HFFc6 (cell line): ENCODE results near the gene ACOT8. TPM values are rescaled to one million over a fixed set of nuclear protein-coding genes. Genes with fewer than 3 reads are reported as not detected.
"Not testable (repeated sequence)": the region's sequence is repeated elsewhere in the genome, so short reads cannot be mapped to it uniquely, and the experiment has no call there.

Experiments
- DNase-seq: peaks from one replicate; pipeline ENCODE4 v3.0.0-alpha.2; 2018
- H3K27ac Mint-ChIP-seq: 2 replicates; pipeline ENCODE4 v1.8.0; 2020; ENCODE audit warnings: mild to moderate bottlenecking, mixed read lengths
- H3K27me3 Mint-ChIP-seq: 2 replicates; pipeline ENCODE4 v1.8.0; 2021; ENCODE audit warnings: mild to moderate bottlenecking, moderate library complexity, mixed read lengths; ENCODE audit not compliant: insufficient read depth
- H3K36me3 Mint-ChIP-seq: 2 replicates; pipeline ENCODE4 v1.8.0; 2021; ENCODE audit warnings: low read depth, mixed read lengths
- H3K4me1 Mint-ChIP-seq: 2 replicates; pipeline ENCODE4 v1.8.0; 2020; ENCODE audit warnings: low read depth, mixed read lengths
- H3K4me3 Mint-ChIP-seq: 2 replicates; pipeline ENCODE4 v1.8.0; 2020; ENCODE audit warnings: mild to moderate bottlenecking, moderate library complexity, mixed read lengths
- H3K9me3 Mint-ChIP-seq: 2 replicates; pipeline ENCODE4 v1.8.0; 2020; ENCODE audit warnings: mild to moderate bottlenecking, mixed read lengths
- CTCF ChIP-seq: fragments of 200-600 bp; sonication (generic); IDR thresholded peaks from 2 replicates; pipeline ENCODE4 v1.5.0; 2021; ENCODE audit warnings: antibody characterized with exemption, mild to moderate bottlenecking
- total RNA-seq, 6 experiments: library from RNA; stranded (reverse); fragmentation: NEBNext Ultra II Directional; extraction: Animal tissue kit (Norgen Biotek cat#: 25700); gene quantifications; 2 replicates in 1 of 6; 3 replicates in 5 of 6; pipeline ENCODE4 v1.2.3, GENCODE V29; 2021

Gene ACOT8
- total RNA-seq, 6 experiments from 2014 or later: 24.2 to 31.2 (median 26.4) TPM

GRCh38 chr20:45834797-45835161, 22.4 kb downstream of the ACOT8 start:
- Mint-ChIP-seq H3K27me3 (peaks cover 3% of the 10 kb centered on the region), H3K27ac (peak overlapping the region; percentile 85), H3K9me3 (no peaks in the 10 kb centered on the region), H3K4me1 (peaks cover 42% of the 10 kb centered on the region), H3K4me3 (peak overlapping the region; percentile 91), H3K36me3 (peaks cover 13% of the 10 kb centered on the region; the same call in 1 of the 2 replicates)
- no peak for TF ChIP-seq CTCF
- no peak for DNase-seq

- peaks cover 13% of the 10 kb centered on the region; the same call in 1 of the 2 replicates for H3K36me3 Mint-ChIP-seq
- peaks cover 3% of the 10 kb centered on the region for H3K27me3 Mint-ChIP-seq
- peaks cover 42% of the 10 kb centered on the region for H3K4me1 Mint-ChIP-seq
- DNase-seq: no peak
- no peak for TF ChIP-seq CTCF
- peak overlapping the region; percentile 91 for H3K4me3 Mint-ChIP-seq
- peak overlapping the region; percentile 96 for H3K27ac Mint-ChIP-seq
- H3K9me3 Mint-ChIP-seq: no peaks in the 10 kb centered on the region
Observed at GRCh38 chr20:45833883-45834796, 23.1 kb downstream of the ACOT8 start.

- H3K27me3 Mint-ChIP-seq: peaks cover 3% of the 10 kb centered on the region
- H3K27ac Mint-ChIP-seq: peak within 1 kb of the TSS; percentile 96
- no peak for TF ChIP-seq CTCF
- peak; percentile 90 for DNase-seq
- peaks cover 42% of the 10 kb centered on the region for H3K4me1 Mint-ChIP-seq
- no peaks in the 10 kb centered on the region for H3K9me3 Mint-ChIP-seq
- peaks cover 13% of the 10 kb centered on the region; the same call in 1 of the 2 replicates for H3K36me3 Mint-ChIP-seq
- H3K4me3 Mint-ChIP-seq: peak within 1 kb of the TSS; percentile 91
Observed at GRCh38 chr20:45833030-45833882, 23.9 kb downstream of the ACOT8 start, which contains the start of gene SNX21. Gene SNX21, plus strand, starts transcription at chr20:45833799. Its CDS starts 121 bp downstream, at chr20:45833920.

- peaks cover 42% of the 10 kb centered on the region for H3K4me1 Mint-ChIP-seq
- peak overlapping the region; percentile 96 for H3K27ac Mint-ChIP-seq
- peaks cover 3% of the 10 kb centered on the region for H3K27me3 Mint-ChIP-seq
- H3K4me3 Mint-ChIP-seq: peak overlapping the region; percentile 91
- H3K36me3 Mint-ChIP-seq: peaks cover 13% of the 10 kb centered on the region; the same call in 1 of the 2 replicates
- no peaks in the 10 kb centered on the region for H3K9me3 Mint-ChIP-seq
- no peak for TF ChIP-seq CTCF
- DNase-seq: no peak
Observed at GRCh38 chr20:45832619-45833018, 24.6 kb downstream of the ACOT8 start.

GRCh38 chr20:45829673-45830106, 27.5 kb downstream of the ACOT8 start:
- H3K27ac Mint-ChIP-seq, H3K9me3 Mint-ChIP-seq, DNase-seq, H3K36me3 Mint-ChIP-seq, H3K4me3 Mint-ChIP-seq, H3K27me3 Mint-ChIP-seq: not testable (repeated sequence)
- H3K4me1 Mint-ChIP-seq: peaks cover 27% of the 10 kb centered on the region
